NCI-H526 treated with DMSO at 0.1 percent for 48 hours (cell line): ENCODE results near the gene WNK2.
"Not testable (repeated sequence)": the region's sequence is repeated elsewhere in the genome, so short reads cannot be mapped to it uniquely, and the experiment has no call there.

Experiments used
- DNase-seq: peaks from one replicate; lab custom pipeline; 2025; lab: John Stamatoyannopoulos, UW

WNK2 gene

GRCh38 chr9:93237540-93237939 is 53.6 kb downstream of the WNK2 start:
- DNase-seq = no peak

- no peak for DNase-seq
These were observed 55.3 kb downstream of the WNK2 start for GRCh38 chr9:93238953-93239925.

- DNase-seq = no peak
These were observed 57.0 kb downstream of the WNK2 start for GRCh38 chr9:93240891-93241334.

- DNase-seq = no peak
These were observed 59.2 kb downstream of the WNK2 start for GRCh38 chr9:93243112-93243511.

GRCh38 chr9:93244101-93244500 is 60.2 kb downstream of the WNK2 start:
- no peak for DNase-seq

- DNase-seq = no peak
These were observed 60.8 kb downstream of the WNK2 start for GRCh38 chr9:93244510-93245436.

- DNase-seq = no peak
These were observed 61.6 kb downstream of the WNK2 start for GRCh38 chr9:93245437-93245970.

GRCh38 chr9:93246111-93246510 is 62.2 kb downstream of the WNK2 start:
- DNase-seq = no peak

GRCh38 chr9:93246526-93246925 is 62.6 kb downstream of the WNK2 start:
- DNase-seq = no peak

- no peak for DNase-seq
These were observed 63.3 kb downstream of the WNK2 start for GRCh38 chr9:93247099-93247865.

- DNase-seq = no peak
These were observed 64.0 kb downstream of the WNK2 start for GRCh38 chr9:93247892-93248291.

GRCh38 chr9:93248386-93249040 is 64.6 kb downstream of the WNK2 start:
- DNase-seq = no peak

- no peak for DNase-seq
These were observed 66.2 kb downstream of the WNK2 start for GRCh38 chr9:93250185-93250584.

GRCh38 chr9:93251309-93251708 is 67.4 kb downstream of the WNK2 start:
- DNase-seq = not testable (repeated sequence)

- no peak for DNase-seq
These were observed 68.3 kb downstream of the WNK2 start for GRCh38 chr9:93252116-93252780.

- DNase-seq = no peak
These were observed 69.0 kb downstream of the WNK2 start for GRCh38 chr9:93252781-93253530.

GRCh38 chr9:93253633-93254032 is 69.7 kb downstream of the WNK2 start:
- no peak for DNase-seq

GRCh38 chr9:93254061-93254481 is 70.1 kb downstream of the WNK2 start:
- no peak for DNase-seq

GRCh38 chr9:93254806-93255493 is 71.0 kb downstream of the WNK2 start:
- no peak for DNase-seq
